Astrocyte of the hippocampus (primary cell): ENCODE results near the gene SENP7.
"Not testable (repeated sequence)": the region's sequence is repeated elsewhere in the genome, so short reads cannot be mapped to it uniquely, and the experiment has no call there.

ENCODE experiments used
- DNase-seq: peaks from one replicate; pipeline ENCODE4 v3.0.0; 2011; ENCODE audit warnings: low read depth, low spot score

SENP7 gene

DNA sequence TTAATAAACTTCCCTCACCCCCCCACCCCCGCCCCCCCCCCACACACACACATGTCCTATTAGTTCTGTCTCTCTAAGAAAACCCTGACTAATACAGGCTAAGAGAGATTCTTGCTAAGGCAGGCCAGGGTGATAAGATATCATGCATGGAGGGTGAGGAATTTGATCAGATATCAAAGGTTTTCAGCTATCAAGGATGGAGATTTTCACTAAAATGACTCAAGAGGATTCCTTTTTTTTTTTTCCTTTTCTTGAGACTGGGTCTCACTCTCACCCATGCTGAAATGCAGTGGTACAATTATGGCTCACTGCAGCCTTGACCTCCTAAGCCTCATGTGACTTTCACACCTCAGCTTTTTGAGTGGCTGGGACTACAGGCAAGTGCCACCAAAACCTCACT is 14.9 kb upstream of the SENP7 start:
- DNase-seq = no peak

DNA sequence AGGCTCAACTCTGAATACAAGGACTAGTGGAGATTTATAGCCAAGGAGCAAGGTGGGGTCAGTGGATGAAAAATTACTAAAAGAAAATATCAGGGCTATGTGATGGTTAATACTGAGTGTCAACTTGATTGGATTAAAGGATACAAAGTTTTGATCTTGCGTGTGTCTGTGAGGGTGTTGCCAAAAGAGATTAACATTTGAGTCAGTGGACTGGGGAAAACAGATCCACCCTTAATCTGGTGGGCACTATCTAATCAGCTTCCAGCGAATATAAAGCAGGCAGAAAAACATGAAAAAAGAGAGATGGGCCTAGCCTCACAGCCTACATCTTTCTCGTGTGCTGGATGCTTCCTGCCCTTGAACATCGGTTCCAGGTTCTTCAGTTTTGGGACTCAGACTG is 14.4 kb upstream of the SENP7 start:
- no peak for DNase-seq

DNA sequence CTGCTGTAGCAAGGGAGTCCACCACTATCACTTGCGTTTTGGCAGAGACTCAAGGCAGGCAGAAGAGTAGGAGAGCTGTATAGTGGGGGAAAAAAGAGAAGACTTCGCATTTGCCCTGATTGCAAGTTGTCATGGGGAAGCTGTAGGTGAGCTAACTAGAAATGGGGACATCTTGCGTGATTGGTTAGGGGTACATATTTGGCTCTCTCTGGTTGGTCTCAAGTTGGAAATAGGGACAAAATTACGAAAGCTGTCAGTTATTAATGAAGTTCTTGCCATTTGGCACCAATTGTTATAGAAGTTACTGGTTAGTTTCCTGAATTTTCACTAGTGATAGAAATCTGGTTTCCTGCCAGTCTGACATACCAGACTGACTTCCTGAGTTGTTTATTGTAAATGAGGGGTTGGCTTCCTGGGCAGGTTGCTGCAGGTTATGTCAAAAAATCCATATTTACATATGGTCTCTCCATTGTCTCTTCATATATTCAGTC is 8.2 kb upstream of the SENP7 start:
- DNase-seq = no peak

DNA sequence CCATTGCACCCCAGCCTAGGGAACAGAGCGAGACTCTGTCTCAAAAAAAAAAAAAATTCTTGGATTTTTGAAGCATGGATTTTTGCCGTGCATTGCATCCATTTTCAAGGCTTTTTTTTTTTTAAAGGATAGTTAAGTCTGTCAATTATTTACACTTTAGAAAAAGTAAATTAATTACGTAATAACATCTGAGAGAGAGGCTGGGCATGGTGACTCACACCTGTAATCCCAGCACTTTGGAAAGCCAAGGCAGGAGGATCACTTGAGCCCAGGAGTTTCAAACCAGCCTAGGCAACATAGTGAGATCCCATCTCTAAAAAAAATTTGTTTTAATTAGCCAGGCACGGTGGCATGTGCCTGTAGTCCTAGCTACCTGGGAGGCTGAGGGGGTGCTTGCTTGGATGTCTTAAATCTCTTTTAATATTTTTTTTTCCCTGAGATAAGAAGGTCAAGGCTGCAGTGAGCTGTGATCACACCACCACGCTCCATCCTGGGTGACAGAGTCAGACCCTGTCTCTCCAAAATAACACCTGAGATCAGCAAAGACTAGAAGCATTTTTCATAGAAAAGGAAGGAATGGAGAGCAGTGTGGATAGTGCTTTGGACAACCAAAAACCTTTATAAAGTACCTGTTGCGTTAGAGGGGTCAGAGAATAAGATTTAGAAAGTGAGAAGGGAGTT is 6.8 kb upstream of the SENP7 start:
- no peak for DNase-seq

DNA sequence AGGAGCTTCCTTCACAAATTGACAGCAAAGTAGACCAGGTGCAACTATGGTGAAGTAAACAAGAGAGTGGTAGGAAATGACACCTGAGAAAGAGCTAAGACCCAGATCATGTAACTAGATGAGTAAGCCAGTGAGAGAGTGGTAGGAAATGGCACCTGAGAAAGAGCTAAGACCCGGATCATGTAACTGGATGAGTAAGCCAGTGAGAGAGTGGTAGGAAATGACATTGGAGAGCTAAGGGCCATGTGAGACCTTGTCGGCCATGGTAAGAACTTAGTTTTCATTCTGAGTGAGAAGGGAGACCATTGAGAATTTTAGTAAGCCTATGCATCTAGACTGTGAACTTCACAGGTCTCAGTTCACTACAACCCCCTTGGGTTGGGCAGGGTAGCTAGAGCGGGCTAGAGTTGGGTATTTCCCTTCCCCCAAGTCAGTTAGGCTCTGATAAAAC is 5.4 kb upstream of the SENP7 start:
- DNase-seq = no peak

DNA sequence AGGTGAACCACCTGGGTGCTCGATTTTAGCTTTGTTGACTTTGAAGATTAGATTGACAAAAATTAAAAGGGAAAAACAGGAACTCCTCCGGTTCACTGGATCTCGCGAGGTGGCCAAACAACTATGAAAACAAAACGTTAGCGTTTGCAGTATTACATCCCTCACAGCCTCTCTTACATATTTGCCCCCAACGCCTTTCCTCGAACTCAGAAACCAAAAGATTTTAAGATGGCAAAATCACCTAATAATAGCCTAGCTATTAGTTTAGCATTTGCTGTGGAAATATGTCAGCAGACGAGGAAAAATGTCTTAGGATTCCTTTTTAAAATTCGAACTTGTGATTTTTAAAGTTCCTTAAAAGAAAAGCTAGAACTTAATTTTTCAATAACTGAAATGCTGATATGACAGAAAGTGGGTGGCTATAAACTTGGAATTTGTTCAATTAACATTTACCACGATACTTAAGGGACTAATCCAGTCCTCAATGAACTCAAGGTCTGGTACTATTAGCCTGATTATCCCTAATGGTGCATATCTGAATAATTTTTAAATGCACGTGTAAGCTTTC is 491 bp upstream of the SENP7 start:
- no peak for DNase-seq

DNA sequence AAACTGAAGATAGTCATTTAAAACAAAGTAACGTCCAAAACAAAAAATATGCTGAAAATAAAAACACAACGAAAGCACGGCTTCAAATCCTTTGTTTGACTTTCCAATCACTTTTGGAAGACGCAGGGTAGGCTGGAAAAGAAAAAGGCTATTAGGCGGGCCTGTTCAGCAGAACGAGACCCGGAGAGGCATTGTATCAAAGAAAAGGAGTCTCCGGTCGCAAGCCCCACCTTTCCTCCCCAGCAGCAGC is 691 bp downstream of the SENP7 start:
- no peak for DNase-seq

DNA sequence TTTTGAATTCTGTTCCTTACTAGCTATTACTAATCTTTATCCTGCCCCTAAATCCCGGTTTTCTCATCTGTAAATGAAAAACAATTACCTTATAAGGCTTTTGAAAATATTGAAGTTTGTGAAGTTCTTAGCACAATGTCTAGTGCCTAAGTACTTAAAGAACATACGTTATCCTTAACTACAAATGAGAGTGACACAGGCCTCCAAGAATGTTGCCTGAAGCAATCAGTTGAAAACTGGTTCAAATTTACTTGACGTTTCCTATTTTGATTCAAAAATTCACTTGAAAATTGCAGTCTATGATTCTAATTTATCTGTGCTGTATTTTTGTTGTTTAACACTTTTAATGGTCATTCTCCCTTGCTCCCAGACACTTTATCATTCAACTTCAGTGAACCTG is 3.2 kb downstream of the SENP7 start:
- no peak for DNase-seq

DNA sequence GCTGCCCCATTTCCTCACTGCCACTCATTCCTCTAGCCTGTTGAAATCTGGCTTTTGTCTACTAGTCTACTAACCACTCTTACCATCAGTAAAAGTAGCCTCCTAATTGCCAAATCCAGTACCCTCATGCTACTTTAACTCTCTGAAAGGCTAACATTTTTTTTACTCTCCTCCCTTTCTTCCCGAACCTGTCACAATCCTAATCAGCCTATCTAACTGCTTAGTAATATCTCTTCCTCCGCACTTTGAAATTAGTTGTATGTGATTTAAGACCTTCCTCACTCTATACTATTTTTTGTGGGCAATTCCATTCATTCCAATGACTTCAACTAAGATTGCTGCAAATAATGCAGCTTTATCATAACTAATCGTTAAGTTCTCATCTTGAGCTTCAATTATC is 3.7 kb downstream of the SENP7 start:
- no peak for DNase-seq

DNA sequence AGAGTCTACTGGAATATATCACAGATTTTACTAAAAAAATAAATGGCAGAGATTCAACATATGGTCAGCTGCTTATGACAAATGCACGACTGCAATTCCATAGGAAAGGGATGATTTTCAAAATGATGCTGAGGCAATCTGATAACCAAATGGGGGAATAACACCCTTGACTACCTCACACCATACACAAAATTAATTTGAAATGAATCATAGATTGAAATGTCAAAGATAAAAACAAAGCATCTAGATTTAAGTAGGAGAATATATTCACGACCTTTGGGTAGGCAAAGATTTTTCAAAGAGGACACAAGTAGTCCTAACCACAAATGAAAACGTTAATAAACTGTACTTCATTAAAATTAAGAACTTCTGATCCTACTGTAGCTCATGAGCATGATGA is 11.2 kb downstream of the SENP7 start:
- no peak for DNase-seq

DNA sequence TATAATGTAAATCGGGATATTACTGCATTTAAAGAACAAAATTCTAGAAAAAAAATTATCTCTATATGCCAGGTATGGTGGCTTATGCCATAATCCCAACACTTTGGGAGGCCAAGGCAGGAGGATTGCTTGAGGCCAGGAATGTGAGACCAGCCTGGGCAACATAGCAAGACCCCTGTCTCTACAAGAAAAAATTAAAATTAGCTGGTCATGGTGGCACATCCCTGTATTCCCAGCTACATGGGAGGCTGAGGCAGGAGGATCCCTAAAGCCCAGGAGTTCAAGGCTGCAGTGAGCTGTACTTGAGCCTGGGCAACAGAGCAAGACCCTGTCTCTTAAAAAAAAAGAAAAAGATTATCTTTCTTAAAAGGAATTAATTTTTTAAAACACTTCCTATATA is 12.8 kb downstream of the SENP7 start:
- DNase-seq = no peak

DNA sequence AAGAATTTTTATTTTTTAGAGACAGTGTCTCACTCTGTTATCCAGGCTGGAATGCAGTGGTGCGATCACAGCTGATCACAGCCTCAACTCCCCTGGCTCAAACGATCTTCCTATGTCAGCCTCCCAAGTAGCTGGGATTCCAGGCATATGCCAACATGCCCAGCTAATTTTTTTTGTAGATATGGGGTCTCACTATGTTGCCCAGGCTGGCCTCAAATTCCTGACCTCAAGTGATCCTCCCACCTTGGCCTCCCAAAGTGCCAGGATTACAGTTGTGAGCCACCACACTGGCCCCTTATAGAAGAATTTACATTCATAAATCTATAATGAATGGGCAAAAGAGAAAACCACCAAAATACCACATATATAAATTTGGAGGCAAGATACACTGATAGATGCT is 15.2 kb downstream of the SENP7 start:
- DNase-seq = no peak

DNA sequence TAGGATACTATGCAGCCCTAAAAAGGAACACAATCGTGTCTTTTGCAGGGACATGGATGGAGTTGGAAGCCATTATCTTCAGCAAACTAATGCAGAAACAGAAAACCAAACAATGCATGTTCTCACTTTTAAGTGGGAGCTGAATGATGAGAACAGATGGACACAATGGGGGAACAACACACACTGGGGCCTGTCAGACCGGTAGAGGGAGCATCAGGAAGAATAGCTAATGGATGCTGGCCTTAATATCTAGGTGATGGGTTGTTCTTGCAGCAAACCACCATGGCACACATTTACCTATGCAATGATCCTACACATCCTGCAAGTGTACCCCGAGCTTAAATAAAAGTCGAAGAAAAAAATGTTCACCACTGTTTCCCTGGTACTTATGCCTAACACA is 17.5 kb downstream of the SENP7 start:
- DNase-seq = no peak

DNA sequence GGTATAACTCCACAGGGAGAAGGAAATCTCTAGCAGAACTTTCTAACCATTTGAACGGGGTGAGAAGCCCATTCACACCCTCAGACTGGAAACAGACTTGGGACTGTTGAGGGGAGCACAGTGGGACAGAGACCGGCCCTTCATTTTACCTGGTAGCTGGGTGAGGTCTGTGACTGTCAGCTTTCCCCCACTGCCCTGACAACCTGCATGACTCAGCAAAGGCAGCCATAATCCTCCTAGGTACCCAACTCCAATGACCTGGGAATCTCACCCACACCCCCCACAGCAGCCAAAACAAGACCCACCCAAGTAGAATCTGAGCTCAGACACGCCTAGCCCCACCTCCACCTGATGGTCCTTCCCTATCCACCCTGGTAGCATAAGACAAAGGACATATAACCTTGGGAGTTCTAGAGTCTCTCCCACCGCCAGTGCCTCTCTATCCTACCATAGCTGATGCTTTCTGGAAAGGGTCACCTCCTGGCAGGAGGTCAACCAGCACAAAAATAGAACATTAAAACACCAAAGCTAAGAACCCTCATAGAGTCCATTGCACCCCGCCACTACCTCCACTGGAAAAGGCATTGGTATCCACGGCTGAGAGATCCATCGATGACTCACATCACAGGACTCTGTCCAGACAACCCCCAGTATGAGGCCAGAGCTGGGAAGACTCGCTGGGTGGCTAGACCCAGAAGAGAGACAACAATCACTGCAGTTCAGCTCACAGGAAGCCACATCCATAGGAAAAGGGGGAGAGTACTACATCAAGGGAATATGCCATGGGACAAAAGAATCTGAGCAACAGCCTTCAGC is 28.0 kb downstream of the SENP7 start:
- peak; percentile 67 for DNase-seq

DNA sequence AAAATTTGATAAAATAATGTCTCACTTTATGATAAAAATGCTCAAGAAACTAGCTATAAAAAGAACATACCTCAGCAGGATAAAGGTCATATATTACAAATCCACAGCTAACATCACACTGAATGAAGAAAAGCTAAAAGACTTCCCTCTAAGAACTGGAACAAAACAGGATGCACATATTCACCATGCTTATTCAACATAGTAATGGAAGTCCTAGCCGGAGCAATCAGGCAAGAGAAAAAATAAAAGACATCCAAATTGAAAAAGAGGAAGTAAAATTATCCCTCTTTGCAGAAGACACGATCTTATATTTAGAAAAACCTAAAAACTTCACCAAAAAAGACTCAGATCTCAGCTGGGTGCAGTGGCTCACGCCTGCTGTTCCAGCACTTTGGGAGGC is 34.0 kb downstream of the SENP7 start:
- DNase-seq = no peak

DNA sequence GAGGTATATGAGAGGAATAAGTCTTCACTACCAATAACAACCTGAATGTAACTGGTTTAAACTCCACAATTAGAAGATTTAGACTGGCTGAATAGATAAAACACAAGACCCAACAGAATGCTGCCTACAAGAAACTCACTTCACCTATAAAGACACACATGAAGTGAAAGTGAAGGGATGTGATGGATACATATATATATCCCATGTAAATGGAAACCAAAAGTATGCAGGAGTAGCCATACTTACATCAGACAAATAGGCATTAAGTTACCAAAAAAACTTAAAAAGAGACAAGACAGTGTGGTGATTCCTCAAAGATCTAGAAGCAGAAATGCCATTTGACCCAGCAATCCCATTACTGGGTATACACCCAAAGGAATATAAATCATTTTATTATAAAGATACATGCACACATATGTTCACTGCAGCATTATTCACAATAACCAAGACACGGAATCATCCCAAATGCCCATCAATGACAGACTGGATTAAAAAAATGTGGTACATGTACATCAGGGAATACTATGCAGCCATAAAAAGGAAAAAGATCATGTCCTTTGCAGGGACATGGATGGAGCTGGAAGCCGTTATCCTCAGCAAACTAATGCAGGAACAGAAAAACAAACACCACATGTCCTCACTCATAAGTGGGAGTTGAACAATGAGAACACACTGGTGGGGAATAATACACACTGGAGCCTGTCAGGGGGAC is 38.0 kb downstream of the SENP7 start:
- DNase-seq = not testable (repeated sequence)

DNA sequence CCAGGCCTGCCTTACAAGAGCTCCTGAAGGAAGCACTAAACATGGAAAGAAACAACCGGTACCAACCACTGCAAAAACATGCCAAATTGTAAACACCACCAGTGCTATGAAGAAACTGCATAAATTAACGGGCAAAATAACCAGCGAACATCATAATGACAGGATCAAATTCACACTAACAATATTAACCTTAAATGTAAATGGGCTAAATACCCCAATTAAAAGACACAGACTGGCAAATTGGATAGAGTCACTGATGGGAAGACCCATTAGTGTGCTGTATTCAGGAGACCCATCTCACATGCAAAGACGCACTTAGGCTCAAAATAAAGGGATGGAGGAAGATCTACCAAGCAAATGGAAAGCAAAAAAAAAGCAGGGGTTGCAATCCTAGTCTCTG is 44.3 kb downstream of the SENP7 start:
- DNase-seq = not testable (repeated sequence)

DNA sequence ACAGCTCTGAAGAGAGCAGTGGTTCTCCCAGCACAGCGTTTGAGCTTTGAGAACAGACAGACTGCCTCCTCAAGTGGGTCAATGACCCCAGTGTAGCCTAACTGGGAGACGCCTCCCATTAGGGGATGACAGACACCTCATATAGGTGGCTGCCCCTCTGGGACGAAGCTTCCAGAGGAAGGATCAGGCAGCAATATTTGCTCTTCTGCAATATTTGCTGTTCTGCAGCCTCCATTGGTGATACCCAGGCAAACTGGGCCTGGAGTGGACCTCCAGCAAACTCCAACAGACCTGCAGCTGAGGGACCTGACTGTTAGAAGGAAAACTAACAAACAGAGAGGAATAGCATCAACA is 45.7 kb downstream of the SENP7 start:
- DNase-seq = not testable (repeated sequence)

DNA sequence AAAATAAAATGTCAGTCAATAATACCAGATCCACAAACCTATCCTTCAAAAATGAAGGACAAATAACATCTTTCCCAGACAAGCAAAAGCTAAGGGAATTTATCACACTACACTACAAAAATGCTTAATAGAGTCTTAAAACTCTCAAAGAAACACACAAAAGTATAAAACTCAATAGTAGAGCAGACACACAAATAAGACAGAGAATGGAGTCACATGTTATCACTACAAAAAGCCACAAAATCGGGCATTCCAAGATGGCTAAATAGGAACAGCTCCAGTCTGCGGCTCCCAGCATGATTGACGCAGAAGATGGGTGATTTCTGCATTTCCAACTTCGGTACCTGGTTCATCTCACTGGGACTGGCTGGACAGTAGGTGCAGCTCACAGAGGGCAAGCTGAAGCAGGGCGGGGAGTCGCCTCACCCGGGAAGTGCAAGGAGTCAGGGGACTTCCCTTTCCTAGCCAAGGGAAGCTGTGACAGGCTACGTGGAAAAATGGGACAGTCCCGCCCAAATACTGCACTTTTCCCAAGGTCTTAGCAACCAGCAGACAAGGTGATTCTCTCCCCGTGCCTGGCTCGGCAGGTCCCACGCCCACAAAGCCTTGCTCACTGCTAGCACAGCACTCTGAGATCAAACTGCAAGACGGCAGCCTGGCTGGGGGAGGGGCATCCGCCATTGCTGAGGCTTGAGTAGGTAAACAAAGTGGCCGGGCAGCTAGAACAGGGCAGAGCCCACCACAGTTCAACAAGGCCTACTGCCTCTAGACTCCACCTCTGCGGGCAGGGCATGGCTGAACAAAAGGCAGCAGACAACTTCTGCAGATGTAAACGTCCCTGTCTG is 46.3 kb downstream of the SENP7 start:
- no peak for DNase-seq

DNA sequence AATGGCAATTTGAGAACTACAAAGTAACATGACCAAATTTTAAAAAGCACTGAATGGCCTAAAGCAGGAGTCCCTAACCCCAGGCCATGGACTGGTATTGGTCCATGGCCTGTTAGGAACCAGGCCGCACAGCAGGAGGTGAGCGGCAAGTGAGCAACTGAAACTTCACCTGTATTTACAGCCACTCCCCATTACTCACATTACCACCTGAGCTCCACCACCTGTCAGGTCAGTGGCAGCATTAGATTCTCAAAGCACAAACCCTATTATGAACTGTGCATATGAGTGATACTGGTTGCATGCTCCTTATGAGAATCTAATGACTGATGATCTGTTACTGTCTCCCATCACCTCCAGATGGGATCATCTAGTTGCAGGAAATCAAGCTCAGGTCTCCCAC is 48.8 kb downstream of the SENP7 start:
- DNase-seq = no peak

DNA sequence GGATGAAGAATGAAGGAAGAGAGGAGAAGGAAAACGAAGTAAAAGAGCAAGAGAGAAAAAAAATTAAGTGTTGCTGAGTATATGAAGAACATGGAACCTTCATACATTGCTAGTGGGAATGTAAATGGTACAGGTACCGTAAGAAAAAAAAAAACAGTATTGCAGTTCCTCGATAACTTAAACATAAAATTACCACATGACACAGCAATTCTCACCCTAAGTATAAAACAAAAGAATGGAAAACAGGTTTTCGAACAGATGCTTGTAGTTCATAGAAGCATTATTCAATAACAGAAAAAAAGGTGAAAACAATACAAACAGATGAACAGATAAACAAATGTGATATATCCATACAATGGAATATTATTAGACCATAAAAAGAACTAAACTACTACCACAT is 51.6 kb downstream of the SENP7 start:
- no peak for DNase-seq

DNA sequence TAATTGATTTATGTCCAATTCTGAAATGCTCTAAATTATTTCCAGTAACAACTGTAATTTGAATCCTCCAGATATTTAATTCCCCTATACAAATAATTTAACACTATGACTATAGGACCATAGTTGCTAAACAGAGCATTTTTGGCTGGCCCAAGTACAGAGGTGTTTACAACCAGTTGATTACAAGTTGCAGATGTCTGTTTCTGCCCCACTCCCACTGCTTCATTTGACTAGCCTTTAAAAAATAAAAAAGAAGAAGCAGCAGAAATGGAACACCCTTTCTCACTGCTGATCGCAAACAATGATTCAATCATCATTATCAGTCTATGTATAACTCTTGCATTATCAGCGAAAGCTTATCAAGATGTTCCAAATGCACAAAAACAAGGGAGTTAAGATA is 54.6 kb downstream of the SENP7 start:
- DNase-seq = no peak
